Measurements from ENCODE around the gene TBC1D10A. TPM values are rescaled to one million over a fixed set of nuclear protein-coding genes. Genes with fewer than 3 reads are reported as not detected.

Gene TBC1D10A
- total RNA-seq, 1 experiment from 2014 or later = 12.2 TPM

DNA sequence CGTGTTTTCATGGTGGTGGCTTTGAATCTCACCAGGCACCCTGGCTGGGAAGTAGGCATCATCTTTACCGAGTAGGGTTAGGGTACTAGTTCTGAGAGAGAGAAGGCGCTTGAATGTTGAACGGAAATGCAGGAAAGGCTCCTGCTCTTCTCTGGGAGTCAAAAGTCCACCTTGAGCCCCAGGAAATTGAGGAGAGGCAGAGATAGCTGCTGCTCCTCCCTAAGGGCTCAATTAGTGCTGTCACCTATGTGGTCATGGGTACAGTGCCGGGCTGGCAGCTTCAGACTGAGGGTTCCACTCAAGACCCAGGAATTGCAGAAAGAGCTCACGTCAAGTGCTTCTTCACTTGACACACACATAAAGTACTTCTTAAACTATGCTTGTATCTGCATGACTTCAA lies 31.8 kb upstream of the TBC1D10A start:
- TF ChIP-seq, protein P1, sequence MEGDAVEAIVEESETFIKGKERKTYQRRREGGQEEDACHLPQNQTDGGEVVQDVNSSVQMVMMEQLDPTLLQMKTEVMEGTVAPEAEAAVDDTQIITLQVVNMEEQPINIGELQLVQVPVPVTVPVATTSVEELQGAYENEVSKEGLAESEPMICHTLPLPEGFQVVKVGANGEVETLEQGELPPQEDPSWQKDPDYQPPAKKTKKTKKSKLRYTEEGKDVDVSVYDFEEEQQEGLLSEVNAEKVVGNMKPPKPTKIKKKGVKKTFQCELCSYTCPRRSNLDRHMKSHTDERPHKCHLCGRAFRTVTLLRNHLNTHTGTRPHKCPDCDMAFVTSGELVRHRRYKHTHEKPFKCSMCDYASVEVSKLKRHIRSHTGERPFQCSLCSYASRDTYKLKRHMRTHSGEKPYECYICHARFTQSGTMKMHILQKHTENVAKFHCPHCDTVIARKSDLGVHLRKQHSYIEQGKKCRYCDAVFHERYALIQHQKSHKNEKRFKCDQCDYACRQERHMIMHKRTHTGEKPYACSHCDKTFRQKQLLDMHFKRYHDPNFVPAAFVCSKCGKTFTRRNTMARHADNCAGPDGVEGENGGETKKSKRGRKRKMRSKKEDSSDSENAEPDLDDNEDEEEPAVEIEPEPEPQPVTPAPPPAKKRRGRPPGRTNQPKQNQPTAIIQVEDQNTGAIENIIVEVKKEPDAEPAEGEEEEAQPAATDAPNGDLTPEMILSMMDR (IDR thresholded peaks at IDR 0.05; ENCODE audit: insufficient read depth in 1 of 2, low read depth in 1 of 2, low read length in 1 of 2, severe bottlenecking in 1 of 2, unreplicated experiment in 1 of 2) = no peak
- no TSS peak for BruUV-seq (replicated peaks)
- Histone ChIP-seq H3K4me1 (peaks cover 22% of the 10 kb centered on the region), H3K27me3 (replicated peaks; ENCODE audit: control insufficient read depth, insufficient read depth, low read length) (no peaks in the 10 kb centered on the region), H3K9me3 (no peaks in the 10 kb centered on the region), H3K4me3 (ENCODE audit: low read depth, low read length) (no peak overlapping the region), H3K36me3 (ENCODE audit: control insufficient read depth, insufficient read depth, low read length) (no peaks in the 10 kb centered on the region)
- Mint-ChIP-seq H3K9me3 (ENCODE audit: unreplicated experiment) (no peaks in the 10 kb centered on the region), H3K4me3 (ENCODE audit: unreplicated experiment) (no peak overlapping the region), H3K27me3 (ENCODE audit: insufficient read depth, unreplicated experiment) (no peaks in the 10 kb centered on the region), H3K36me3 (ENCODE audit: insufficient read depth, unreplicated experiment) (peaks cover 16% of the 10 kb centered on the region), H3K27ac (ENCODE audit: unreplicated experiment) (peak overlapping the region; percentile 92), H3K4me1 (ENCODE audit: low read depth, unreplicated experiment) (peaks cover 31% of the 10 kb centered on the region)
- no peak for DNase-seq
- intact Hi-C loops (cut with micrococcal nuclease; ENCODE audit: unreplicated experiment) = no loop called here
- ChIA-PET POLR2A (interaction anchor here (0.6 kb wide), 1 partner anchor 39 kb away, joined by 3 read pairs; the partner anchor contains the start of gene SEC14L2), CTCF (no interaction called here)

DNA sequence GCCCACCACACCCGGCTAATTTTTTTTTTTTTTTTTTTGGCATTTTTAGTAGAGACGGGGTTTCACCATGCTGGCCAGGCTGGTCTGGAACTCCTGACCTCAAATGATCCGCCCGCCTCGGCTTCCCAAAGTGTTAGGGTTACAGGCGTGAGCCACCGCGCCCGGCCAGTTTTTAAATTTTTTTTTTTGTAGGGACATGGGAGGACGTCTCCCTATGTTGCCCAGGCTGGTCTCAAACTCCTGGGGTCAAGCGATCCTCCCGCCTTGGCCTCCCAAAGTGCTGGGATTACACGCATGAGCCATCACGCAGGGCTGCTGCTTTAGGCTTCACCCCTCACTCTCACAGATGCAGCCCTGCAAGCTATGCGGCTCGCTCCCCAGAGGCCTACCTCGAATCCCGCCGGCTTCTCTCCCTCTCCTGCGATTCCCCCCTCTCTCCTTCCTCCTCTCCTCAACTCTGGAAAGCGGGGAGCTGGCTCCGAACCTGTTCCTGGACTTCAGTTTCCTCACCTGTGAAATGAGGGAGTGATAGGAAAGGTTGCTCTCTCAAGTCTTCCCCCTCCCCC lies 31.0 kb upstream of the TBC1D10A start:
- no TSS peak for BruUV-seq (replicated peaks)
- Mint-ChIP-seq H3K27me3 (ENCODE audit: insufficient read depth, unreplicated experiment) (no peaks in the 10 kb centered on the region), H3K27ac (ENCODE audit: unreplicated experiment) (peak overlapping the region; percentile 92), H3K36me3 (ENCODE audit: insufficient read depth, unreplicated experiment) (peaks cover 16% of the 10 kb centered on the region), H3K4me1 (ENCODE audit: low read depth, unreplicated experiment) (peaks cover 33% of the 10 kb centered on the region), H3K4me3 (ENCODE audit: unreplicated experiment) (peak overlapping the region; percentile 95), H3K9me3 (ENCODE audit: unreplicated experiment) (no peaks in the 10 kb centered on the region)
- ChIA-PET POLR2A (interaction anchor here (1.6 to 1.7 kb wide), 2 partner anchors 30 kb away, joined by 4 to 44 read pairs; partner anchors contain the start of genes RNF215 and TBC1D10A), CTCF (interaction anchor here (1.0 kb wide), 1 partner anchor 59 kb away, joined by 6 read pairs; no protein-coding TSS in a partner anchor)
- no peaks in the 10 kb centered on the region for H3K27me3 ChIP-seq (replicated peaks; ENCODE audit: control insufficient read depth, insufficient read depth, low read length)
- H3K9me3 ChIP-seq = no peaks in the 10 kb centered on the region
- no peaks in the 10 kb centered on the region for H3K36me3 ChIP-seq (ENCODE audit: control insufficient read depth, insufficient read depth, low read length)
- intact Hi-C loops (cut with micrococcal nuclease; ENCODE audit: unreplicated experiment) = no loop called here
- DNase-seq = no peak
- H3K4me1 ChIP-seq = peaks cover 28% of the 10 kb centered on the region
- TF ChIP-seq, protein P1 (IDR thresholded peaks at IDR 0.05; ENCODE audit: insufficient read depth in 1 of 2, low read depth in 1 of 2, low read length in 1 of 2, severe bottlenecking in 1 of 2, unreplicated experiment in 1 of 2) = no peak
- no peak overlapping the region for H3K4me3 ChIP-seq (ENCODE audit: low read depth, low read length)

DNA sequence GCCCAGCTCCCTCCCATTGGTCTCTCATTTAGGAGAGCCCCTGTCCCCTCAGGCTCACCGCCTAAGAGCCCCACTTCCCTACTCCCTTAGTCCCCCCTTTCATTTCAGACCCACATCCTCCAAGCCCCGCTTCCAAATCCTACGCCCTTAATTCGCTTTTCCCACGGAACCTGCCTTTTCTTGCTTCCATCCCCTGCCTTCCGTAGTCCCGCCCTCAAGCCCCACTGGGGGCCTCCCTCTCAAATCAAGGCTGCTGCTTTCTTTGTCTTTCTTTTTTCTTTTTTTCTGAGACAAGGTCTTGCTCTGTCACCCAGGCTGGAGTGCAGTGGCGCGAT lies 30.5 kb upstream of the TBC1D10A start:
- H3K4me3 ChIP-seq (ENCODE audit: low read depth, low read length) = peak overlapping the region; percentile 99
- POLR2A ChIA-PET = interaction anchor here (0.5 to 1.7 kb wide), 10 partner anchors 17 to 564 kb away, joined by 3 to 44 read pairs (median 4); partner anchors contain the start of genes CASTOR1, RNF215 and TBC1D10A
- CTCF ChIA-PET = interaction anchor here (0.6 to 1.2 kb wide), 4 partner anchors 30 to 69 kb away, joined by 3 to 10 read pairs (median 6); partner anchors contain the start of genes RNF215 and TBC1D10A
- no peaks in the 10 kb centered on the region for H3K27me3 ChIP-seq (replicated peaks; ENCODE audit: control insufficient read depth, insufficient read depth, low read length)
- no TSS peak for BruUV-seq (replicated peaks)
- intact Hi-C loops (cut with micrococcal nuclease; ENCODE audit: unreplicated experiment) = no loop called here
- peaks cover 31% of the 10 kb centered on the region for H3K4me1 Mint-ChIP-seq (ENCODE audit: low read depth, unreplicated experiment)
- no peaks in the 10 kb centered on the region for H3K9me3 ChIP-seq
- H3K36me3 Mint-ChIP-seq (ENCODE audit: insufficient read depth, unreplicated experiment) = peaks cover 20% of the 10 kb centered on the region
- H3K36me3 ChIP-seq (ENCODE audit: control insufficient read depth, insufficient read depth, low read length) = no peaks in the 10 kb centered on the region
- H3K4me3 Mint-ChIP-seq (ENCODE audit: unreplicated experiment) = peak overlapping the region; percentile 95
- H3K27ac Mint-ChIP-seq (ENCODE audit: unreplicated experiment) = peak overlapping the region; percentile 92
- H3K9me3 Mint-ChIP-seq (ENCODE audit: unreplicated experiment) = no peaks in the 10 kb centered on the region
- no peak for DNase-seq
- no peaks in the 10 kb centered on the region for H3K27me3 Mint-ChIP-seq (ENCODE audit: insufficient read depth, unreplicated experiment)
- TF ChIP-seq, protein P1 (IDR thresholded peaks at IDR 0.05; ENCODE audit: insufficient read depth in 1 of 2, low read depth in 1 of 2, low read length in 1 of 2, severe bottlenecking in 1 of 2, unreplicated experiment in 1 of 2) = no peak
- peaks cover 33% of the 10 kb centered on the region for H3K4me1 ChIP-seq

Measured in Caco-2 (cell line).